ENCODE results near the gene ADD1. TPM values are rescaled to one million over a fixed set of nuclear protein-coding genes. Genes with fewer than 3 reads are reported as not detected.

ADD1 gene
- polyA plus RNA-seq, 1 donor (not counting 4 experiments of a cell fraction or from before 2014, with no cell fraction given) = 109 TPM

DNA sequence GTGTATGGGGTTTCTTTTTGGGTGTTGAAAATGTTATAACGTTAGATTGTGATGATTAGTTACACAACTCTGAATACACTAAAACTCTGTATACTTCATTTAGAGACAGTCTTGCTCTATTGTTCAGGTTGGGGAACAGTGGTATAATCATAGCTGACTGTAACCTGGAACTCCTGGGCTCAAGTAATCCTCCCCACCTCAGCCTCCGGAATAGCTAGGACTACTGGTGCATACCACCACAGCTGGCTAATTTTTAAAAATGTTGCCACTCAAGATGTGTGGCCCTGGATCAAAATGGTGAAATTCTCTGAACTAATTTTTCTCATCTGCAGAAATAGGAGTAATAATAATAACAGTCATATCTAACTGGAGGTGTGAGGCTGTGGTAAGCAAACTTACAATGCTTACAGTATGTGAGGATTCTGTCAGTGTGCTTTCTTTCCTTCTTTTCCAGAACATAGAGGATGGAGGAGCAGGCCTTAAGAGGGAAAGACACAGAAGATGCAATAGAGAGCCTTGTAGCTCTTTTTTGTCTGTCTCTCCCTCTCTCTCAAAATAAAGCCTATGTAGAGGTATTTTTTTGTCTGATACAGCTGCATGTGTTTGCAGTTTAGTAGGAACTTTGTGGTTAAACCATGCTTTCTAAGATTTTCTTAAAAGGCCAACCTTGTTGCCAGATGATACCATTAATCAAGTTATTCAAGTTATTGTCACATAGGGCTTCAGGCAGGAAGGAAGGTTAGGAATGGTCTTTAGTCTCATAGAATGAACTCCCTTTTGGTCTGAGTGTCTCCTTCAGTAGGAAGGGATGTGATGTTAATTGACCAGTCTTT, 7.5 kb downstream of the ADD1 start:
- dilution Hi-C loops (cut with MboI; ENCODE audit: extremely low pct_ligation_motif_present, low sequenced_read_pairs) = no loop called here
- H2AFZ ChIP-seq (ENCODE audit: control insufficient read depth, low read length) = no peak overlapping the region
- no peaks in the 10 kb centered on the region for H3K9me3 ChIP-seq (ENCODE audit: control insufficient read depth, low read depth, low read length)
- peaks cover 2% of the 10 kb centered on the region for H3K9me1 ChIP-seq (ENCODE audit: control insufficient read depth, extremely low read depth, insufficient read depth, low read length)
- TF ChIP-seq EZH2 (IDR thresholded peaks at IDR 0.05; ENCODE audit: low read length) = no peak
- TF ChIP-seq, protein P1, sequence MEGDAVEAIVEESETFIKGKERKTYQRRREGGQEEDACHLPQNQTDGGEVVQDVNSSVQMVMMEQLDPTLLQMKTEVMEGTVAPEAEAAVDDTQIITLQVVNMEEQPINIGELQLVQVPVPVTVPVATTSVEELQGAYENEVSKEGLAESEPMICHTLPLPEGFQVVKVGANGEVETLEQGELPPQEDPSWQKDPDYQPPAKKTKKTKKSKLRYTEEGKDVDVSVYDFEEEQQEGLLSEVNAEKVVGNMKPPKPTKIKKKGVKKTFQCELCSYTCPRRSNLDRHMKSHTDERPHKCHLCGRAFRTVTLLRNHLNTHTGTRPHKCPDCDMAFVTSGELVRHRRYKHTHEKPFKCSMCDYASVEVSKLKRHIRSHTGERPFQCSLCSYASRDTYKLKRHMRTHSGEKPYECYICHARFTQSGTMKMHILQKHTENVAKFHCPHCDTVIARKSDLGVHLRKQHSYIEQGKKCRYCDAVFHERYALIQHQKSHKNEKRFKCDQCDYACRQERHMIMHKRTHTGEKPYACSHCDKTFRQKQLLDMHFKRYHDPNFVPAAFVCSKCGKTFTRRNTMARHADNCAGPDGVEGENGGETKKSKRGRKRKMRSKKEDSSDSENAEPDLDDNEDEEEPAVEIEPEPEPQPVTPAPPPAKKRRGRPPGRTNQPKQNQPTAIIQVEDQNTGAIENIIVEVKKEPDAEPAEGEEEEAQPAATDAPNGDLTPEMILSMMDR (optimal IDR thresholded peaks at IDR 0.05 in 1 of 3, IDR thresholded peaks at IDR 0.05 in 1 of 3, conservative IDR thresholded peaks at IDR 0.05 in 1 of 3; ENCODE audit: extremely low read depth in 1 of 3, insufficient read depth in 2 of 3, low read length in 3 of 3) = no peak
- H3K36me3 ChIP-seq (ENCODE audit: control insufficient read depth in 2 of 2, extremely low read depth in 1 of 2, insufficient read depth in 2 of 2, low read length in 2 of 2) = peaks cover 0 to 4% of the 10 kb centered on the region in 2 experiments
- H3K79me2 ChIP-seq (ENCODE audit: control insufficient read depth, insufficient read depth, low read length) = peaks cover 93% of the 10 kb centered on the region
- FAIRE-seq (no peak), DNase-seq (ENCODE audit: low read depth, low spot score) (no peak)
- H3K4me1 ChIP-seq (ENCODE audit: control insufficient read depth, extremely low read depth, insufficient read depth, low read length) = peaks cover 5% of the 10 kb centered on the region
- no peak overlapping the region for H3K4me3 ChIP-seq (ENCODE audit: control insufficient read depth in 2 of 3, extremely low read depth in 1 of 3, insufficient read depth in 2 of 3, low read depth in 1 of 3, low read length in 3 of 3)
- peaks cover 9% of the 10 kb centered on the region for H4K20me1 ChIP-seq (ENCODE audit: control insufficient read depth, extremely low read depth, insufficient read depth, low read length)
- no peaks in the 10 kb centered on the region for H3K27me3 ChIP-seq (ENCODE audit: control insufficient read depth, extremely low read depth, insufficient read depth, low read length)
- H3K4me2 ChIP-seq (ENCODE audit: control insufficient read depth, extremely low read depth, insufficient read depth, low read depth, low read length) = no peak overlapping the region
- no peak overlapping the region for H3K9ac ChIP-seq (ENCODE audit: control insufficient read depth, extremely low read depth, insufficient read depth, low read length)
- H3K27ac ChIP-seq (ENCODE audit: control insufficient read depth, insufficient read depth, low read length) = no peak overlapping the region

DNA sequence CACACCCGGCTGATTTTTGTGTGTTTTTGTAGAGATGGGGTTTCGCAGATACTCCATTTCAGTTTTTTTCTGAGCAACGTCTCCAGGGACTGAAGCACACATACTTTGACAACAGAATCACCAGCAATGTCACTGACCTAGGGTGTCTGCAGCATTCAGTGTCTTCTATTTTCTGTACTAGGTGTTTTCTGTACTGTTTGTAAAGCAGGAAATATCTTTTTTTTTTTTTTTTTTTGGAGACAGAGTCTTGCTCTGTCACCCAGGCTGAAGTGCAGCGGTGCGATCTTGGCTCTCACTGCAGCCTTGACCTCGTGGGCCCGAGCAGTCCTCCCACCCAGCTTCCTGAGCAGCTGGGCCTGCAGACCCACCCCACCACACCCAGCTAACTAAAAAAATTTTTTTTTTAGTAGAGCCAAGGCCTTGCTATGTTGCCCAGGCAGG, 8.9 kb downstream of the ADD1 start:
- Histone ChIP-seq H3K27ac (ENCODE audit: control insufficient read depth, insufficient read depth, low read length) (no peak overlapping the region), H3K4me2 (ENCODE audit: control insufficient read depth, extremely low read depth, insufficient read depth, low read depth, low read length) (no peak overlapping the region), H3K9me1 (ENCODE audit: control insufficient read depth, extremely low read depth, insufficient read depth, low read length) (peaks cover 2% of the 10 kb centered on the region), H3K27me3 (ENCODE audit: control insufficient read depth, extremely low read depth, insufficient read depth, low read length) (no peaks in the 10 kb centered on the region), H3K9me3 (ENCODE audit: control insufficient read depth, low read depth, low read length) (no peaks in the 10 kb centered on the region), H3K79me2 (ENCODE audit: control insufficient read depth, insufficient read depth, low read length) (peaks cover 91% of the 10 kb centered on the region), H3K4me3 (ENCODE audit: control insufficient read depth in 2 of 3, extremely low read depth in 1 of 3, insufficient read depth in 2 of 3, low read depth in 1 of 3, low read length in 3 of 3) (no peak overlapping the region), H2AFZ (ENCODE audit: control insufficient read depth, low read length) (no peak overlapping the region), H3K9ac (ENCODE audit: control insufficient read depth, extremely low read depth, insufficient read depth, low read length) (no peak overlapping the region), H3K4me1 (ENCODE audit: control insufficient read depth, extremely low read depth, insufficient read depth, low read length) (peaks cover 5% of the 10 kb centered on the region), H3K36me3 (ENCODE audit: control insufficient read depth in 2 of 2, extremely low read depth in 1 of 2, insufficient read depth in 2 of 2, low read length in 2 of 2) (peaks cover 0 to 4% of the 10 kb centered on the region in 2 experiments), H4K20me1 (ENCODE audit: control insufficient read depth, extremely low read depth, insufficient read depth, low read length) (peaks cover 9% of the 10 kb centered on the region)
- TF ChIP-seq EZH2 (IDR thresholded peaks at IDR 0.05; ENCODE audit: low read length) = no peak
- TF ChIP-seq, protein P1 (optimal IDR thresholded peaks at IDR 0.05 in 1 of 3, IDR thresholded peaks at IDR 0.05 in 1 of 3, conservative IDR thresholded peaks at IDR 0.05 in 1 of 3; ENCODE audit: extremely low read depth in 1 of 3, insufficient read depth in 2 of 3, low read length in 3 of 3) = no peak
- dilution Hi-C loops (cut with MboI; ENCODE audit: extremely low pct_ligation_motif_present, low sequenced_read_pairs) = no loop called here
- FAIRE-seq (no peak), DNase-seq (ENCODE audit: low read depth, low spot score) (no peak)
